ENCODE measurements around the gene ELMOD3.

- TF ChIP-seq SP1 (CRISPR knock-in tag; conservative IDR thresholded peaks at IDR 0.05) (no peak), CTCF (IDR thresholded peaks at IDR 0.05) (no peak), STAT6 (CRISPR knock-in tag; conservative IDR thresholded peaks at IDR 0.05; ENCODE audit: low read depth) (no peak), ZNF512 (CRISPR knock-in tag; IDR thresholded peaks at IDR 0.05; ENCODE audit: borderline replicate concordance) (no peak)
These were observed 84.5 kb downstream of the ELMOD3 start for GRCh38 chr2:85439025-85439472.
